ENCODE data around the gene SBK2. TPM values are rescaled to one million over a fixed set of nuclear protein-coding genes. Genes with fewer than 3 reads are reported as not detected.

SBK2 gene
- polyA plus RNA-seq, 3 donors = 0.12 to 0.90 TPM; not detected in 1

- 41 to 56% (median 47%) methylated on average over 9 of the region's 9 CpGs for WGBS, 3 donors
- no peak overlapping the region for H3K27ac ChIP-seq (ENCODE audit: low read depth, low read length)
These were observed 29.9 kb upstream of the SBK2 start for GRCh38 chr19:55566823-55567222.

GRCh38 chr19:55563261-55563690, 26.3 kb upstream of the SBK2 start:
- H3K27ac ChIP-seq (ENCODE audit: low read depth, low read length) = no peak overlapping the region
- whole genome bisulfite sequencing, 3 donors = 52 to 60% (median 55%) methylated on average over 12 of the region's 12 CpGs

DNA sequence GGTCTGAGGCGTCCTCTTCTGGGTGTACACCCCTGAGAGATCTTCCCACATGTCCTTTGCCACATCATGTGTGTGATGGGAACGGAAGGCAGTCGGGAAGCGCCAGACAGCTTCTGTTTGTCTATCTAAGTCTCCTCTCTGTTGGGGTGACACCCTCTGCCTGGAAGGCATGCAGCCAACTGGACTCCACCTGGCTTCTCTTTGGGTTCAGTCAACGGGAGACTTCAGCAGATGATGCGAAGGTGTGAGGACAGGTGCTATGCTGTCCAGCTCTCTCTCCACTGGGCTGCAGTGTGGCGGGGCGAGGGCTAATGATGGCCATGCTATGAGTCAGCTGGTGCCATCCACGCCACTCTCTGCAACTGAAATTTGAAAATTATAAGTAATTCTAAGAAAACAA, 22.8 kb upstream of the SBK2 start:
- 73 to 86% (median 78%) methylated on average over 9 of the region's 9 CpGs for WGBS, 3 donors
- H3K27ac ChIP-seq (ENCODE audit: low read depth, low read length) = no peak overlapping the region

DNA sequence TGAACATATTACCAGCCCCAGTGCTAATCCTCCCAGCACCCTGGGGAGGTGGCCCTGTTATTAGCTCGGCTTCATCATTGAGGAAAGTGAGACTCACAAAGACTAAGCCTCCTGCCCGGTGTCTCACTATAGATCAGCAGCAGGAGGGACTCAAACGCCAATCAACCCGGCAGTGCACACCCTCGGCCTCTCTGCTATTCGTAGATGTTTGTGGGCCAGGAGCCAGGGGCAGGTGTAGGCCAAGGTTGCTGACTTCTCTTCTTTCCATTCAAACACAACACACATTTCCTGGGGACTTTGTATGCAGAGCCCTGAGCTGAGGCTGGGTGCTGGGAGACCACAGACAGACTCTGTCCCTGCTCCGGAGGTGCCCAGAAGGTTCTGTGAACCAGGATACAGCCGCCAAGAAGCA, 17.8 kb upstream of the SBK2 start:
- WGBS, 3 donors = 59 to 83% (median 71%) methylated on average over 8 of the region's 8 CpGs
- H3K27ac ChIP-seq (ENCODE audit: low read depth, low read length) = no peak overlapping the region

DNA sequence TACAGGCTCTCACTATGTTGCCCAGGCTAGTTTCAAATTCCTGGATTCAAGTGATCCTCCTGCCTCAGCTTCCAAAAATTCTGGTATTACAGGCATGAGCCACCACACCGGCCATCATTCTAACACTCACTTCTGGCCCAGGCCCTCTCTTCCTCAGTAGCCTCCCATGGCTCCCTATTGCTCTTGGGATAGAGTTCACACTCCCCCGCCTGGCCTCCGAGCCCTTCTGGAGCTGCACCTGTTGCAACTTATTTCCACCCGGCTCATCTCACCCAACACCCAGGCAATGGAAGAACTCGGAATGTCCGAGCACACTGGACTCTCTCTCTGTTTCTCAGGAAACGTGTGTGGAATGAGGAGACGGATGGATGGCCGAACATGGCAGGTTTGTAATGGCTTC, 17.4 kb upstream of the SBK2 start:
- WGBS, 3 donors = 85 to 92% (median 91%) methylated on average over 9 of the region's 9 CpGs
- no peak overlapping the region for H3K27ac ChIP-seq (ENCODE audit: low read depth, low read length)

DNA sequence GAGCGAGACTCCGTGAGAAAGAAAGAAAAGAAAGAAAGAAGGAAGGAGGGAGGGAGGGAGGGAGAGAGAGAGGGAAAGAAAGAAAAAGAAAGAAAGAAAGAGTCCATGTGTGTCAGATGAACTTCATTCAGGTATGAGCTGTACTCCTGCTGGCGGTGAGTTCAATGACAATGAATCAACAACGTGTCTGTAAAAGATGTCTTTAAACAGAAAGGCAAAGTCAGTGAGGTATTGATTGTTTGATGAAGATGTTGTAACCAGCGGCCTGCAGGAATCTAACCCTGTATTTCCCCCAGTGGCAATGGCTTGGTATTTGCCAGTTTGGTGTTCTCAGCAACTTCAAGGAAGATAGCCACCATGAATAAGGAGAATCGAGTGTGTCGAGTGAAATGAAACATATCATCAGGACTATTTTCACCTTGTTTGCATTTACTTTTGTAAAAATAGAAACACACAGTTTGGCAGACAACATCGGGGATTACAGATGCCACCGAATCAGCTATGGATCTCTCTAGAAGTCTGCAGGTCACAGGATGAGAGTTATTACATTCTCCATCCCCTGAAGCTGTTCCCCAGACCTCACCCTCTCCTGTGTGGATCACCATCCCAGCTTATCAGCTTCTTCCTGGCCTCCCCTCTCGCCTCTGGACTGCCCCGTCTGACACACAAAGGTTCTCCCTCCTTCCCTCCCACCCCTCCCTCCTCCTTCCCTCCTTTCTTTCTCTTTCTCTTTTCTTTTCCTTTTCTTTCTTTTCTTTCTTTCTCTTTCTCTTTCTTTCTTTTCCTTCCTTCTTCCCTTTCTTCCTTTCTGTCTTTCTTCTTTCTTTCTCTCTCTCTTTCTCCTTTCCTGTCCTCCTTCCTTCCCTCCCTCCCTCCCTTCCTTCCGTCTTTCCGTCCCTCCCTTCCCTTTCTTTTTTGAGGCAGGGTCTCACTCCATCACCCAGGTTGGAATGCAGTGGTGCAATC, 16.6 kb upstream of the SBK2 start:
- WGBS, 3 donors = 55 to 69% (median 69%) methylated on average over 13 of the region's 13 CpGs
- H3K27ac ChIP-seq (ENCODE audit: low read depth, low read length) = no peak overlapping the region

- no peak overlapping the region for H3K27ac ChIP-seq (ENCODE audit: low read depth, low read length)
- WGBS, 3 donors = 55 to 70% (median 69%) methylated on average over 13 of the region's 13 CpGs
These were observed 15.7 kb upstream of the SBK2 start for GRCh38 chr19:55552620-55553019.

- 68 to 83% (median 78%) methylated on average over 5 of the region's 5 CpGs for WGBS, 3 donors
These were observed 15.3 kb upstream of the SBK2 start for GRCh38 chr19:55552206-55552605.

GRCh38 chr19:55550321-55550650, 13.4 kb upstream of the SBK2 start:
- WGBS, 3 donors = 63 to 74% (median 67%) methylated on average over 7 of the region's 7 CpGs
- no peak overlapping the region for H3K27ac ChIP-seq (ENCODE audit: low read depth, low read length)

More at GRCh38 chr19:55552206-55552605, 15.3 kb upstream of the SBK2 start:
- H3K27ac ChIP-seq (ENCODE audit: low read depth, low read length) = no peak overlapping the region

- WGBS, 3 donors = 21 to 54% (median 34%) methylated on average over 36 of the region's 36 CpGs
- no peak overlapping the region for H3K27ac ChIP-seq (ENCODE audit: low read depth, low read length)
These were observed 12.8 kb upstream of the SBK2 start for GRCh38 chr19:55549500-55550320.

- H3K27ac ChIP-seq (ENCODE audit: low read depth, low read length) = no peak overlapping the region
- WGBS, 3 donors = 12 to 61% (median 18%) methylated on average over 17 of the region's 17 CpGs
These were observed 10.1 kb upstream of the SBK2 start for GRCh38 chr19:55546822-55547614.

DNA sequence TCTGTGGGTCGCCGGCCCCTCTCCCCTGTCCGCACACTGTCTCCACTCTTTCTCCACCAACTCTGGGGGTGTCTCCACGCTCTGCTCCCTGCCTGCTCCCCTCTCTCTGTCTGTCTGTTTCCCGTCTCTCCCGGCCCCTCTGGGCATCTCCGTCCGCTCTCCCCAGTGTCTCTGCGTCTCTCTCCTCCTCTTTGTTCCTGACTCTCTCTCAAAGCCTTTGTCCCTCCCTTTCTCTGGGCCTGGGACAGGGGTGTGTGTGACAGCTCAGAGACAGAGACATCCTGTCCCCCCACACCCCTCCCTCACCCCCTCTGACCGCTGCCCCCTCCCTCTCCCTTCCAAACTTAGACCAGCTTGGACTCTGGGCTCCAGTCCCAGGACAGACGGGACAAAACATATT, 9.1 kb upstream of the SBK2 start:
- WGBS, 3 donors = 55 to 59% (median 58%) methylated on average over 11 of the region's 11 CpGs
- no peak overlapping the region for H3K27ac ChIP-seq (ENCODE audit: low read depth, low read length)

- 58 to 89% (median 84%) methylated on average over 5 to 10 of the region's 10 CpGs for WGBS, 3 donors
- no peak within 1 kb of the TSS for H3K27ac ChIP-seq (ENCODE audit: low read depth, low read length)
These were observed 8.5 kb upstream of the SBK2 start, which contains the start of gene SBK3 for GRCh38 chr19:55545443-55545842. SBK3 (minus strand) TSS chr19:55545543; CDS start chr19:55545543, 0 bp downstream.

DNA sequence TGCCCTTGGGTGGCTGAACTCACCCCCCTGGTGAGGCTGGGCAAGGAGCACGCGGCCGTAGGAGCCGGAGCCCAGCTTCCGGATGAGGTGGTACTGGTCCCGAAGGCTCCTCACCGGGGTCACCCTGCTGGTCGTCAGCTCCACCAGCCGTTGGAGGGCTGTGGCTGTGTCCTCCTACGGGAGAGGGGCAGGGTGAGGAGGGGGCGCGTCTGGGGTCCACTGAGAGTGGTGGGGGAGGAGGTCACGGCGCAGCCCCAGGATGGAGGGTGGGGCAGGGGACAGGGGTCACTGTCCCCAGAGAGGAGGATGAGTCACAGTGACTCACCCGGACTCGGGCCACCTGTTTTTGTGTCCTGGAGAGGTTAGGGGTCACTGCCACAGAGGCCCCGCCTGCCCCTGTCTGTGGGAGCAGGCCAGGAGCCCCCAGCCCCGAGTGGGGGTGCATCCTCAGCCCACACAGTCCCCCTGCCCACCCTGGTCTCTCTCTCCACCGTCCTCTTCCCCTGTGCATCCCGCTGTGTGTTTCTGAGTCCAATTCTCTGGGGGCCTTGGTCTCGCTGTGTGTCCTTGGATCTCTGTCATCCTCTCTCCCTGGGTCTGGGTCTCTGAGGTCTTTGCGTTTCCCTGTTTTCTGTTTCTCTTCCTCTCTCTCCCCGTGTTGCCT, 8.0 kb upstream of the SBK2 start:
- H3K27ac ChIP-seq (ENCODE audit: low read depth, low read length) = no peak overlapping the region
- WGBS, 3 donors = 61 to 77% (median 68%) methylated on average over 20 to 23 of the region's 23 CpGs

DNA sequence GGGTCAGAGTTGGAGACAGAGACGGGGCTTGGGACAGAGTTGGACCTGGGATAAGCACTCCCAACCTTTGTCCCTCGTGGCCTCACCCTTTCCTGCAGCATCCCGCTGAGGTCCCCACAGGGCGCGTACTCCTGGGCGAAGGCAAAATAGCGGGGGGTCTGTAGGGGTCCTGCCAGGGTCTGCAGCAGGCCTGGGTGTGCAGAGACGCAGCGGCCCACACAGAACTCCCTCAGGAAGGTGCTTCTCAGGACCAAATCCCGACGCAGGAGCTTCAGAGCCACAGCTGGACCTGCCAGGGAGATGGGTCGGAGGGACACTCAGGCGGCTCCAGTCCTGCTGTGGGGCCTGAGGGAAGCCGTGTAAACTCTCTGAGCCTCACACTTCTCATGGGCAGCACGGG, 7.1 kb upstream of the SBK2 start:
- whole genome bisulfite sequencing, 3 donors = 75 to 90% (median 85%) methylated on average over 14 to 15 of the region's 15 CpGs
- H3K27ac ChIP-seq (ENCODE audit: low read depth, low read length) = no peak overlapping the region

DNA sequence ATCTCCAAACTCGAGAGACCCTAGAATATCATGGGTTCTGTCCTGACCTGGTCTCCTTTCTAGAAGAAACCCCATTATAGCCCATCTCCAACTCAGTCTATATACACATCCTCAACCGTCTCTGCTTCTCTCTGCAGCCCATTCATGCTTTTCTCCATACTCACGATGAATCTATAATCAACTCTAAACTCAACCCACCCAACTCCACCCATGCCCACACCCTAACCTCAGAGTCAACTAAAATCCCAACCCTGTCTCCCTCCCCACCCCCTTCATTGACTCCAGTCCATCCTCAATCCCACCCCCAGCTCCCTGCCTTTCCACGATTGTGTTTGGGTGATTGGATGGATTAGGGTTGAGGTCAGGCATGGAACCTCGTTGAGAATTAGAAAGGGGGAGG, 6.6 kb upstream of the SBK2 start:
- 63 to 83% (median 83%) methylated on average over 5 of the region's 5 CpGs for WGBS, 3 donors
- no peak overlapping the region for H3K27ac ChIP-seq (ENCODE audit: low read depth, low read length)

DNA sequence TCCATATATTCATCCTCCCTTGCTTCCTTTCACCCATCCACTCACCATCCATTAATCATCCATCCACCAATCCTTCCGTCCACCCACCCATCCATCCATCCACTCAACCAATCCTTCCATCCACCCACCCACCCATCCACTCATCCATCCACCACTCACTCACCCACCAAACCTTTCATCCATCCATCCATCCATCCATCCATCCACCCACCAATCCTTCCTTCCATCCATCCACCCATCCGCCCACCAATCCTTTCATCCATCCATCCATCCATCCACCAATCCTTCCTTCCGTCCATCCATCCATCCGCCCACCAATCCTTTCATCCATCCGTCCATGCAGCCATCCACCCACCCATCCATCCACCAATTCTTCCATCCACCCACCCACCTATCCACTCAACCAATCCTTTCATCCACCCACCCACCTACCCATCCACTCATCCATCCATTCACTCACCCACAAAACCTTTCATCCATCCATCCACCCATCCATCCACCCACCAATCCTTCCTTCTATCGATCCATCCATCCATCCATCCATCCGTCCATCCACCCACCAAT, 5.4 kb upstream of the SBK2 start:
- WGBS, 3 donors = 74 to 93% (median 89%) methylated on average over 7 of the region's 7 CpGs

DNA sequence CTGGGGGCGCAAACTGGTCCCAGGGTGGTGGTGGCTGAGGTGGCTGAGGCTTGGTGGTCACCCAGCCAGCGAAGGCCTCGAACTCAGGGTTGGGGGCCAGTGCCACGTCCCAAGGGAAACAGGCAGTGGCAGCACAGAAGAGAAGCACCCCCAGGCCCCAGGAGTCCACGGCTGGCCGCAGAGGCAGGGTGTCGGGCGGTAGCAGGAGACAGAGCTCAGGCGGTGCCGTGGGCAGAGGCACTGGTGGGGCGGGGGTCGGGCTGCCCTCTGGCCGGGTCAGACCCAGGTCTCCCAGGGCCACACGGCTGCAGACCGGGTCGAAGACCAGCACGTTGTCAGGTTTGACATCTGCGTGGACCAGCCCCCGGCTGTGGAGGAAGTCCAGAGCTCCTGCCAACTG, 4.2 kb upstream of the SBK2 start:
- H3K27ac ChIP-seq (ENCODE audit: low read depth, low read length) = no peak overlapping the region
- WGBS, 3 donors = 73 to 82% (median 82%) methylated on average over 19 of the region's 19 CpGs

More for the DNA sequence above, 5.4 kb upstream of the SBK2 start:
- H3K27ac ChIP-seq (ENCODE audit: low read depth, low read length) = no peak overlapping the region
